Stimulated activated CD4-positive, alpha-beta T cell treated with anti-CD3 and anti-CD28 coated beads, Interleukin-2, amount 100 ng/mL, for 48 hours (primary cell): ENCODE data around the gene MGST2.

Experiments used
- DNase-seq, 2 donors: peaks; one replicate each; pipeline ENCODE4 v3.0.0-alpha.2; 2020

Gene MGST2

GRCh38 chr4:139744232-139744631 lies 78.6 kb downstream of the MGST2 start:
- DNase-seq: no peak

- DNase-seq: no peak
Observed at GRCh38 chr4:139745111-139745639, 79.6 kb downstream of the MGST2 start.

- DNase-seq: no peak
Observed at GRCh38 chr4:139746431-139747171, 81.0 kb downstream of the MGST2 start.

- no peak for DNase-seq
Observed at GRCh38 chr4:139749338-139749737, 83.7 kb downstream of the MGST2 start.

GRCh38 chr4:139749835-139750498 lies 84.3 kb downstream of the MGST2 start:
- no peak for DNase-seq

- DNase-seq: no peak
Observed at GRCh38 chr4:139753686-139754085, 88.1 kb downstream of the MGST2 start.
